Breast epithelium (tissue), 3 donors: ENCODE data around the gene TRIM38.
A peak's percentile ranks its signal among the peaks of the same experiment; 100 is the strongest.

Source experiments
- CTCF ChIP-seq, 3 donors: fragments of 450-650 bp; IDR thresholded peaks; one replicate each; pipeline ENCODE4 v1.5.1; 2016 to 2017; ENCODE audit warnings: antibody characterized with exemption in 3 of 3, mild to moderate bottlenecking in 3 of 3, moderate library complexity in 3 of 3
- POLR2A ChIP-seq: fragments of 450-650 bp; IDR thresholded peaks from one replicate; pipeline ENCODE4 v1.6.1; 2016; ENCODE audit warnings: antibody characterized with exemption, mild to moderate bottlenecking, moderate library complexity
- POLR2AphosphoS5 ChIP-seq, 3 donors: sonication (generic); formaldehyde crosslinking; IDR thresholded peaks; one replicate each; pipeline ENCODE4 v1.6.1; 2017; ENCODE audit warnings: antibody characterized with exemption in 3 of 3

GRCh38 chr6:26020329-26021000, 57.9 kb downstream of the TRIM38 start:
- TF ChIP-seq CTCF (IDR thresholded peaks at IDR 0.05) (peak in 1 of 3 donors; percentile 13), POLR2A (peak; percentile 100), POLR2AphosphoS5 (IDR thresholded peaks at IDR 0.05) (peak; percentile 100)
